ENCODE data around the gene CFAP299. TPM values are rescaled to one million over a fixed set of nuclear protein-coding genes. Genes with fewer than 3 reads are reported as not detected.

Gene CFAP299
- total and polyA plus RNA-seq, 2 of the 8 experiments (the other 6 are each of a cell fraction or from before 2014, with no cell fraction given) = not detected

DNA sequence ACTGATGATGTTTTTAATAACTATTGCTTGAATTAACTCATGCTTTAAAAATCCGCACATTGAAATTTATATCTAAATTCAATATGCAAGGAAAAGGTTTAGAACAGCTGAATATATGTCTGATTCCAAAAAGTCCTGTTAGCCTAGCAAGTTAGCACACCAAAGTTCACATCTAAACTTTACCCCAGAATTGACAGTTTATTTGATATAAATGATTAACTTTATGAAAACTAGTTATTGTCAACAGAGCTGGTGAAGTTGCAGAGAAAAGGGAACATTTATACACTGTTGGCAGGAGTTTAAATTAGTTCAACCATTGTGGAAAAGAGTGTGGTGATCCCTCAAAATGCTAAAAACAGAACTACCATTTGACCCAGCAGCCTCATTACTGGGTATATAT lies 574.4 kb downstream of the CFAP299 start (continued):
- no peak for TF ChIP-seq CTCF (IDR thresholded peaks at IDR 0.05; ENCODE audit: control extremely low read depth in 1 of 3, insufficient read depth in 1 of 3, low read depth in 1 of 3, low read length in 3 of 3)
- no peak for TF ChIP-seq EZH2 (IDR thresholded peaks at IDR 0.05; ENCODE audit: low read depth, low read length, severe bottlenecking)
- TF ChIP-seq E2F6 (IDR thresholded peaks at IDR 0.05) = no peak
- no peak for TF ChIP-seq ATF3 (IDR thresholded peaks at IDR 0.05; ENCODE audit: insufficient read depth, low read depth, low read length)
